HG03159 (cell line): ENCODE results near the gene HAL.

Source experiments
- ATAC-seq: cut with Tn5 transposase; IDR thresholded peaks from one replicate; pipeline ENCODE4 v1.9.1; 2021; ENCODE audit warnings: mild to moderate bottlenecking, moderate library complexity; ENCODE audit not compliant: unreplicated experiment

The HAL gene

DNA sequence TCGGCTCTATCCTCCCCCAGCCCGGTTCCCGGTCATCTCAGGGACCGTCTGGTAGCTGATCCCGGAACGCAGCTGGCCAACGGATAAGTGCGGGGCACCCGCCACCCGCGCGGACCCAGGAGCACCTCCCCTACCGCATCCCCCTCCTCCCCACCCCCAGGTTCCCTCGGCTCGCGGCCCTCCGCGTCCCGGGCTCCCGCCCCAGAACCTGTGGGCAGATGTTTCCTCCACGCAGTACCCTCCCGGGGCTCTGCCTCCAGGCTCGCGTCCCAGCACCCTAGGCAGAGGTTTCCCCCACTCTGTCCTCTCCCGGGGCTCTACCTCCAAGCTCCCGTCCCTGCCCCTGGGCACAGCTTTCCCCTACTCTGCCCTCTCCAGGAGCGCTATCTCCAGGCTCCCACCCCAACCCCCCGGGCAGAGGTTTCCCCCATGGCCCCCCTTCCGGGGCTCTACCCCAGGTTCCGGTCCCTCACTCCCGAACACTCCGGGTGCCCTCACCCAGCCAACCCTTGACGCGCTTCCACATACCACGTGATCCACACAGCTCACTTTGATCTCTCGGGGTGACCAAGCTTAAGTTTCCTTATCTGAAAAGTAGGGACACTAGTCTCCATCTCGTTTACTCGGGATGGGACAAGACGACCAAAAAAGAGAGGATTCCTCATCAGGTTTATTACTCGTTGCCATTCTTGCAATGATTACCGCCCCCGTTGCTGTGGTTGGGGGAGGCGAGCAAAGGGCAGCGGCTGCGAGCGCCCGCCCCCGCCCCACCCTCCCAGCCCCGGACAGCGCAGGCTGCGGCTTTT, 53.4 kb downstream of the HAL start, which contains the start of gene CCDC38:
TSS of gene CCDC38 (minus strand) at position 91 of the 806 bp plus-strand sequence. CDS start 6,105 bp downstream, outside the sequence.
- peak; percentile 98 for ATAC-seq

DNA sequence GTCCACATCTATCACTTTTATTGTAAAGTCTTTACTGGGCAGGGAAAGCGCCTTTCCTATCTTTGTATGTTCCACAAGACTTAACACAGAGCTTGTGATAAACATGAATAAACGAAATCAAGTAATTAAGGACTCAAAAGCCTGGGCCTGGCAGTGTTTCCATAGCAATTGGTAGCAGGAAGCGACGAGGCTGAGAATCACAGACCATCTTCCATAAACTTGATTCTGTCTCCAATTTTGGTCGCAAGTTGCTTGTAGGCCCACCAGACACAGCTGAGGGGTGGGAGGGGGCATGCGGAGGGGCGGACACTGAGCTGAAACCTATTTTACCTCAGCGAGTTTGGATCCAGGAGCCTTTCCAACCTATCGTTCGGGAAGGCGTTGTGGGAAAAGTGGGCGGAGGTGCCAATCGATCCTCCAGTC, 54.0 kb downstream of the HAL start:
- no peak for ATAC-seq

DNA sequence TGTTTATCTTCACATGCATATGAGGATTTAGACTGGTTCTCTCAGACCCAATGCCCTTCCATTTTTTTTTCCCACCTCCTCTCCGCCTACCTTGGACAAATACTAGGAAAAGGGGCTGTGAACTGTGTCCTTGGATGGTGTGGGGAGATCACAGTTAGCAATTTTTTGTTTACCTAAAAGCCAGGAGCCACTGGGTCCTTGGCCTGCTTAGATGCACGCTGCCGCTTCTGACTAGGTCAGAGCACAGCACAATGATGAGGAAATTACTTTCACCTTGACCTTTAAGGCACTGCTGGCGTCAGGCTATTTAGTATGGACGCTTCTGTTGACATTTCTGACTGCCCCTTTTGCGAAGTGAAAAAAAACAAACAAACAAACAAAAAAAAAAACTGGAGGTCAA, 55.6 kb downstream of the HAL start:
- no peak for ATAC-seq
